Measurements from ENCODE around the gene FCHSD2.

Gene FCHSD2

GRCh38 chr11:72818971-72819370 is 323.1 kb downstream of the FCHSD2 start:
- H2BK120ac ChIP-seq (ENCODE audit: low read depth, low read length) = no peak overlapping the region
- no peaks in the 10 kb centered on the region for H3K79me2 ChIP-seq (ENCODE audit: control insufficient read depth, insufficient read depth, low read length)
- no peak overlapping the region for H4K5ac ChIP-seq (ENCODE audit: low read length)
- no peak overlapping the region for H3K4me3 ChIP-seq (ENCODE audit: low read length)
- no peak overlapping the region for H3K4me2 ChIP-seq (ENCODE audit: low read length)
- no peak overlapping the region for H3K9ac ChIP-seq (ENCODE audit: low read length)
- H3K27ac ChIP-seq (ENCODE audit: low read depth, low read length) = no peak overlapping the region
- WGBS (ENCODE audit: extremely low coverage, insufficient coverage, low lambda C conversion rate) = no CpG with 5 or more reads among the region's 4 CpGs
- H3K56ac ChIP-seq (ENCODE audit: low read length) = no peak overlapping the region
- H2BK15ac ChIP-seq (replicated peaks; ENCODE audit: low read depth) = no peak overlapping the region
- no peak overlapping the region for H3K4ac ChIP-seq (ENCODE audit: low read depth, low read length)
- peaks cover 2% of the 10 kb centered on the region for H3K4me1 ChIP-seq (ENCODE audit: control insufficient read depth, low read depth, low read length)
- no peak overlapping the region for H2AK5ac ChIP-seq (ENCODE audit: low read length)
- H3K18ac ChIP-seq (ENCODE audit: low read length) = no peak overlapping the region
- H3K36me3 ChIP-seq (ENCODE audit: control insufficient read depth, insufficient read depth, low read length) = no peaks in the 10 kb centered on the region
- no peak overlapping the region for H2BK5ac ChIP-seq (ENCODE audit: low read length)
- H3K27me3 ChIP-seq (ENCODE audit: insufficient read depth, low read length, poor library complexity) = no peaks in the 10 kb centered on the region
- no peaks in the 10 kb centered on the region for H3K79me1 ChIP-seq (ENCODE audit: low read length)
- H4K8ac ChIP-seq (ENCODE audit: low read depth, low read length) = no peak overlapping the region
- DNase-seq = no peak
- H3K23ac ChIP-seq (ENCODE audit: low read length) = peak overlapping the region; percentile 75

GRCh38 chr11:72817966-72818365 is 324.2 kb downstream of the FCHSD2 start:
- no peak overlapping the region for H3K23ac ChIP-seq (ENCODE audit: low read length)
- H2BK5ac ChIP-seq (ENCODE audit: low read length) = no peak overlapping the region
- H3K27ac ChIP-seq (ENCODE audit: low read depth, low read length) = no peak overlapping the region
- H3K4me1 ChIP-seq (ENCODE audit: control insufficient read depth, low read depth, low read length) = peaks cover 6% of the 10 kb centered on the region
- no peak overlapping the region for H4K8ac ChIP-seq (ENCODE audit: low read depth, low read length)
- H3K4me3 ChIP-seq (ENCODE audit: low read length) = no peak overlapping the region
- no peaks in the 10 kb centered on the region for H3K27me3 ChIP-seq (ENCODE audit: insufficient read depth, low read length, poor library complexity)
- H2BK15ac ChIP-seq (replicated peaks; ENCODE audit: low read depth) = no peak overlapping the region
- H3K9ac ChIP-seq (ENCODE audit: low read length) = no peak overlapping the region
- no peaks in the 10 kb centered on the region for H3K79me1 ChIP-seq (ENCODE audit: low read length)
- no CpG with 5 or more reads among the region's 4 CpGs for WGBS (ENCODE audit: extremely low coverage, insufficient coverage, low lambda C conversion rate)
- no peak overlapping the region for H3K4me2 ChIP-seq (ENCODE audit: low read length)
- H3K56ac ChIP-seq (ENCODE audit: low read length) = no peak overlapping the region
- no peaks in the 10 kb centered on the region for H3K36me3 ChIP-seq (ENCODE audit: control insufficient read depth, insufficient read depth, low read length)
- H2AK5ac ChIP-seq (ENCODE audit: low read length) = no peak overlapping the region
- H4K5ac ChIP-seq (ENCODE audit: low read length) = no peak overlapping the region
- H3K79me2 ChIP-seq (ENCODE audit: control insufficient read depth, insufficient read depth, low read length) = no peaks in the 10 kb centered on the region
- H3K4ac ChIP-seq (ENCODE audit: low read depth, low read length) = no peak overlapping the region
- H2BK120ac ChIP-seq (ENCODE audit: low read depth, low read length) = no peak overlapping the region
- no peak overlapping the region for H3K18ac ChIP-seq (ENCODE audit: low read length)
- no peak for DNase-seq

GRCh38 chr11:72816404-72816990 is 325.6 kb downstream of the FCHSD2 start:
- no peak overlapping the region for H3K4ac ChIP-seq (ENCODE audit: low read depth, low read length)
- H4K5ac ChIP-seq (ENCODE audit: low read length) = no peak overlapping the region
- no peak overlapping the region for H2BK15ac ChIP-seq (replicated peaks; ENCODE audit: low read depth)
- no peak overlapping the region for H2BK5ac ChIP-seq (ENCODE audit: low read length)
- peaks cover 4% of the 10 kb centered on the region for H3K4me1 ChIP-seq (ENCODE audit: control insufficient read depth, low read depth, low read length)
- no peaks in the 10 kb centered on the region for H3K36me3 ChIP-seq (ENCODE audit: control insufficient read depth, insufficient read depth, low read length)
- no peak overlapping the region for H3K23ac ChIP-seq (ENCODE audit: low read length)
- no peaks in the 10 kb centered on the region for H3K27me3 ChIP-seq (ENCODE audit: insufficient read depth, low read length, poor library complexity)
- H3K27ac ChIP-seq (ENCODE audit: low read depth, low read length) = no peak overlapping the region
- WGBS (ENCODE audit: extremely low coverage, insufficient coverage, low lambda C conversion rate) = no CpG with 5 or more reads among the region's 7 CpGs
- H3K79me2 ChIP-seq (ENCODE audit: control insufficient read depth, insufficient read depth, low read length) = no peaks in the 10 kb centered on the region
- no peak overlapping the region for H3K56ac ChIP-seq (ENCODE audit: low read length)
- no peak overlapping the region for H3K4me2 ChIP-seq (ENCODE audit: low read length)
- DNase-seq = no peak
- H2AK5ac ChIP-seq (ENCODE audit: low read length) = no peak overlapping the region
- H3K9ac ChIP-seq (ENCODE audit: low read length) = no peak overlapping the region
- no peaks in the 10 kb centered on the region for H3K79me1 ChIP-seq (ENCODE audit: low read length)
- no peak overlapping the region for H3K18ac ChIP-seq (ENCODE audit: low read length)
- no peak overlapping the region for H4K8ac ChIP-seq (ENCODE audit: low read depth, low read length)
- no peak overlapping the region for H3K4me3 ChIP-seq (ENCODE audit: low read length)
- no peak overlapping the region for H2BK120ac ChIP-seq (ENCODE audit: low read depth, low read length)

DNA sequence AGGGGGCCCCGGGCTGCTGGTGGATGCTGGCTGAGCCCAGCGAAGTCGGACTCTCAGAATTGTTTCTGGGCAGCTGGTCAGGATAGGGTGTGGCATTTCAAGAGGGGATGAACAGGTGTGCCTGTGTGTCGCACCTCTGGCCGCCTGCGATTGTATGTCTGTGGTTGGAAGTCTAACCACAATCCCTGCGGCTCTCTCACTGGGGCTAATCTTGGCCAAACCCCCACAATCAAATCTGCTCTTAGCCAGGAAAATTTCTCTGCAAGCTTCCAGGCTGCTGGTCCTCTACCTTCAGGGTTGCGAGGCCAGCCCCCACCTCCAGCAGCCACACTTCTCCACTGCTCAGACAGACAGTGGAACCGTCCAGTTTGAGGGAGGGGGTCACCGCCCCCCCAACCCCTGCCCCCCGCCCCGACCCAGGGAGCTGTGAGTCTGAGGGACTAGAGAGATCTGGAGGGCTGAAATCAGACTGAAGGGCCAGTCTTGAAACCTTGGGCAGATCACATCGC is 327.0 kb downstream of the FCHSD2 start:
- H2BK5ac ChIP-seq (ENCODE audit: low read length) = no peak overlapping the region
- peak overlapping the region; percentile 89 for H3K4me2 ChIP-seq (ENCODE audit: low read length)
- no peaks in the 10 kb centered on the region for H3K36me3 ChIP-seq (ENCODE audit: control insufficient read depth, insufficient read depth, low read length)
- H3K56ac ChIP-seq (ENCODE audit: low read length) = peak overlapping the region; percentile 98
- H3K4me3 ChIP-seq (ENCODE audit: low read length) = no peak overlapping the region
- no peaks in the 10 kb centered on the region for H3K79me1 ChIP-seq (ENCODE audit: low read length)
- H3K4ac ChIP-seq (ENCODE audit: low read depth, low read length) = no peak overlapping the region
- peak overlapping the region; percentile 16 for H3K18ac ChIP-seq (ENCODE audit: low read length)
- DNase-seq = no peak
- no peak overlapping the region for H4K8ac ChIP-seq (ENCODE audit: low read depth, low read length)
- H2BK15ac ChIP-seq (replicated peaks; ENCODE audit: low read depth) = no peak overlapping the region
- no peaks in the 10 kb centered on the region for H3K27me3 ChIP-seq (ENCODE audit: insufficient read depth, low read length, poor library complexity)
- H2AK5ac ChIP-seq (ENCODE audit: low read length) = no peak overlapping the region
- H3K9ac ChIP-seq (ENCODE audit: low read length) = peak overlapping the region; percentile 85
- peaks cover 4% of the 10 kb centered on the region for H3K4me1 ChIP-seq (ENCODE audit: control insufficient read depth, low read depth, low read length)
- H2BK120ac ChIP-seq (ENCODE audit: low read depth, low read length) = no peak overlapping the region
- no CpG with 5 or more reads among the region's 13 CpGs for WGBS (ENCODE audit: extremely low coverage, insufficient coverage, low lambda C conversion rate)
- H3K79me2 ChIP-seq (ENCODE audit: control insufficient read depth, insufficient read depth, low read length) = no peaks in the 10 kb centered on the region
- no peak overlapping the region for H3K23ac ChIP-seq (ENCODE audit: low read length)
- no peak overlapping the region for H3K27ac ChIP-seq (ENCODE audit: low read depth, low read length)
- H4K5ac ChIP-seq (ENCODE audit: low read length) = no peak overlapping the region

DNA sequence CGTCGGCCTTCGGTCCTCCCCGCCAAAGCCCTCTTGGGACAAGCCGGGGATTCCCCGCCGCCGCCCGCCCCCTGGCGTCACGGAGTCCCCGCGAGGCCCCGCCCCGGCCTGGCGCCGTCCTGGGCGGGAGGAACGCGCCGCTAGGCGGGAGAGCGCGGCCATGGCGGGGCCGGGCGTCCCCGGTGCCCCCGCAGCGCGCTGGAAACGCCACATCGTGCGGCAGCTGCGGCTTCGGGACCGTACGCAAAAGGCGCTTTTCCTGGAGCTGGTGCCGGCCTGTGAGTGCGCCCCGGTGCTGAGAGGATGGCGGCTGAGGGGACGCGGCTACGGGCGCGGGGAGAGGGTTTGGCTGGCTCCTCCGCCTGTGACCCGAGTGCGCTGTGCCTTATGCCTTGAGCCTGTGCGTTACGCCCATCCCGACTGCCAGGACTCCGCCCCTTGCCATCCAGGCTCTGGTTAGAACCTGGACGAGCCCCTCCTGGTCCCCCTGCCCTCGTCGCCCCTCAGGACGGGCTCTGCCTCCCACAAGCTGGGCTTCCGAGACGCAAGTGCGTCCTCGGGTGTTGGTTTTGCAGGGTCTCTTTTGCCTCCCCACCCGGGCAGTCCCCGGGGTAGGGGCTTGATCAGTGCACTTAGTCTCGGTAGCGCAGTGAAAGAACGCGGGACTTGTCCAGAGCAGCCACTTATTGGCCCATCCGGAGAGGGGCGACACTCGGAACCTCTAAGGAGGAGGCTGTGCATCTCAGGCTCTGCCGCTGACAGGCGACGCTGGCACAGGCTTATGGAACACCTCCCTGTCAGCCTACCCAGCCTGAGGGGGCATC is 327.6 kb downstream of the FCHSD2 start, which contains the start of gene ATG16L2:
Gene ATG16L2, plus strand, starts transcription at position 126 of the 824 bp plus-strand sequence. Its CDS starts 35 bp downstream, at position 161.
- Histone ChIP-seq H3K79me1 (ENCODE audit: low read length) (no peaks in the 10 kb centered on the region), H3K9ac (ENCODE audit: low read length) (peak within 1 kb of the TSS; percentile 87), H3K56ac (ENCODE audit: low read length) (peak within 1 kb of the TSS; percentile 98), H3K18ac (ENCODE audit: low read length) (peak within 1 kb of the TSS; percentile 46), H2BK5ac (ENCODE audit: low read length) (peak within 1 kb of the TSS; percentile 82), H3K27me3 (ENCODE audit: insufficient read depth, low read length, poor library complexity) (no peaks in the 10 kb centered on the region), H4K8ac (ENCODE audit: low read depth, low read length) (no peak within 1 kb of the TSS), H2AK5ac (ENCODE audit: low read length) (peak within 1 kb of the TSS; percentile 76), H2BK15ac (replicated peaks; ENCODE audit: low read depth) (no peak within 1 kb of the TSS), H4K5ac (ENCODE audit: low read length) (no peak within 1 kb of the TSS), H3K23ac (ENCODE audit: low read length) (no peak within 1 kb of the TSS), H3K36me3 (ENCODE audit: control insufficient read depth, insufficient read depth, low read length) (no peaks in the 10 kb centered on the region), H3K4me3 (ENCODE audit: low read length) (peak within 1 kb of the TSS; percentile 61), H3K79me2 (ENCODE audit: control insufficient read depth, insufficient read depth, low read length) (no peaks in the 10 kb centered on the region), H3K4me1 (ENCODE audit: control insufficient read depth, low read depth, low read length) (peaks cover 4% of the 10 kb centered on the region), H3K4me2 (ENCODE audit: low read length) (peak within 1 kb of the TSS; percentile 99), H3K4ac (ENCODE audit: low read depth, low read length) (no peak within 1 kb of the TSS), H2BK120ac (ENCODE audit: low read depth, low read length) (no peak within 1 kb of the TSS), H3K27ac (ENCODE audit: low read depth, low read length) (peak within 1 kb of the TSS; percentile 46)
- peak; percentile 91 for DNase-seq
- no CpG with 5 or more reads among the region's 75 CpGs for WGBS (ENCODE audit: extremely low coverage, insufficient coverage, low lambda C conversion rate)

All from mesendoderm (in vitro differentiated cells).